ENCODE results near the gene COL19A1.

DNA sequence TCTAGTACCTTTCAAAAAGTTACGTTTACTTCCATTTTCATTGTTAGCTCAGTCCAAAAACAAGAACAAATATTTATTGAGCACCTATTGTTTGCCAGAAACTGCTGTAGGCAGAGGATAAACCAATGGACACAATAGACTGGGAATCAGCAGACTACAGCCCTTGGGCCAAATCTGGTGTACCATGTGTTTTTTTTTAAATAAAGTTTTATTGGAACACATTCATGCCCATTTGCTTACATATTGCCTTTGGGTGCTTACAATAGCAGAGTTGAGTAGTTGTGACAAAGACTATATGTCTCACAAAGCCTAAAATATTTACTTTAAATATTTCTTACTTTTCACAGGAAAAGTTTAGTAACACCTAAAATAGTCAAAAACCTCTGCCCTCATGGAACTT lies 220.4 kb downstream of the COL19A1 start:
- no peak for TF ChIP-seq XRCC5 (IDR thresholded peaks at IDR 0.05; ENCODE audit: low read depth, low read length)
- no peak for TF ChIP-seq ZNF644 (tag; IDR thresholded peaks at IDR 0.05; ENCODE audit: low read depth)
- no peak for TF ChIP-seq MAFF (IDR thresholded peaks at IDR 0.05; ENCODE audit: low read length)
- TF ChIP-seq SREBF2 (CRISPR knock-in tag; IDR thresholded peaks at IDR 0.05): no peak
- TF ChIP-seq EZH2 (IDR thresholded peaks at IDR 0.05; ENCODE audit: borderline replicate concordance, low read depth, low read length): no peak
